H1 (cell line): ENCODE data around the gene DKK2. TPM values are rescaled to one million over a fixed set of nuclear protein-coding genes. Genes with fewer than 3 reads are reported as not detected.

Experiments
- CTCF ChIA-PET: fragments of 300-600 bp; sonication (Branson Sonifier 250); formaldehyde crosslinking; loops from one replicate; lab custom pipeline; 2021; ENCODE audit not compliant: partially characterized antibody; lab: Charles Lee
- POLR2A ChIA-PET: fragments of 300-600 bp; sonication (Branson Sonifier 250); formaldehyde crosslinking; loops from one replicate; lab custom pipeline; 2021; ENCODE audit warnings: inconsistent platforms; ENCODE audit not compliant: partially characterized antibody; lab: Charles Lee
- DNase-seq, 2 experiments: peaks; one replicate each; pipeline versions ENCODE4 v3.0.0 to v3.0.0-alpha.2; 2010 to 2022; ENCODE audit warnings: low spot score in 2 of 2, low read depth in 1 of 2, mixed read lengths in 1 of 2
- FAIRE-seq: peaks from 2 replicates; lab custom pipeline; 2011; peaks lifted over from hg19 to GRCh38; lab: Jason Lieb, UNC
- H2AFZ ChIP-seq: 2 replicates; pipeline ENCODE4 v1.8.1; 2012; ENCODE audit warnings: low read length, inconsistent platforms
- H2AK5ac ChIP-seq: 2 replicates; pipeline ENCODE4 v1.6.1; 2013; ENCODE audit warnings: low read depth, low read length
- H2BK120ac ChIP-seq: replicated peaks from 2 replicates; pipeline ENCODE3; 2013; ENCODE audit warnings: low read depth, low read length, inconsistent platforms
- H2BK12ac ChIP-seq: 2 replicates; pipeline ENCODE4 v1.6.1; 2013; ENCODE audit warnings: low read depth, low read length
- H2BK15ac ChIP-seq: 2 replicates; pipeline ENCODE4 v1.6.1; 2013; ENCODE audit warnings: low read length
- H2BK20ac ChIP-seq: 2 replicates; pipeline ENCODE4 v1.6.1; 2013; ENCODE audit warnings: low read length
- H2BK5ac ChIP-seq: 2 replicates; pipeline ENCODE4 v1.6.1; 2013; ENCODE audit warnings: low read depth, low read length
- H3K14ac ChIP-seq: 2 replicates; pipeline ENCODE4 v1.6.1; 2013; ENCODE audit warnings: inconsistent platforms; ENCODE audit not compliant: insufficient read length
- H3K18ac ChIP-seq: 2 replicates; pipeline ENCODE4 v1.6.1; 2013; ENCODE audit warnings: low read length; ENCODE audit errors: extremely low read depth
- H3K23ac ChIP-seq: 2 replicates; pipeline ENCODE4 v1.6.1; 2013; ENCODE audit warnings: inconsistent platforms; ENCODE audit not compliant: insufficient read length
- H3K23me2 ChIP-seq: 2 replicates; pipeline ENCODE4 v1.6.1; 2013; ENCODE audit warnings: low read depth, low read length
- H3K27ac ChIP-seq: 2 replicates; pipeline ENCODE4 v1.6.1; 2011; ENCODE audit warnings: low read depth, low read length, inconsistent platforms
- H3K27me3 ChIP-seq, 4 experiments: replicated peaks in 1 of 4; 1 replicate in 1 of 4; 2 replicates in 3 of 4; pipeline versions ENCODE4 v1.6.1 to v1.8.1; 2011 to 2013; ENCODE audit warnings: low read length in 3 of 4, mild to moderate bottlenecking in 3 of 4, inconsistent platforms in 2 of 4, mixed read lengths in 2 of 4, moderate library complexity in 1 of 4; ENCODE audit not compliant: control insufficient read depth in 3 of 4, insufficient read depth in 3 of 4; ENCODE audit errors: extremely low read depth in 1 of 4
- H3K36me3 ChIP-seq, 4 experiments: 2 replicates each; pipeline versions ENCODE4 v1.6.1 to v1.8.1; 2011 to 2013; ENCODE audit warnings: mild to moderate bottlenecking in 4 of 4, low read length in 3 of 4, moderate library complexity in 2 of 4, control low read depth in 1 of 4, inconsistent platforms in 1 of 4; ENCODE audit not compliant: insufficient read depth in 4 of 4, control insufficient read depth in 2 of 4
- H3K4ac ChIP-seq: replicated peaks from 2 replicates; pipeline ENCODE3; 2013; ENCODE audit warnings: low read length, low read depth, mixed read lengths, inconsistent platforms; ENCODE audit not compliant: insufficient read length
- H3K4me1 ChIP-seq, 4 experiments: replicated peaks in 1 of 4; 1 replicate in 1 of 4; 2 replicates in 3 of 4; pipeline versions ENCODE4 v1.6.1 to v1.8.1; 2011 to 2013; ENCODE audit warnings: low read length in 3 of 4, inconsistent platforms in 2 of 4, mixed read lengths in 1 of 4; ENCODE audit not compliant: insufficient read depth in 4 of 4, control insufficient read depth in 3 of 4
- H3K4me2 ChIP-seq, 2 experiments: 2 replicates each; pipeline versions ENCODE4 v1.6.1 to v1.8.1; 2011 to 2013; ENCODE audit warnings: low read depth in 2 of 2, low read length in 2 of 2, control low read depth in 1 of 2, inconsistent platforms in 1 of 2, mild to moderate bottlenecking in 1 of 2; ENCODE audit not compliant: insufficient read depth in 1 of 2
- H3K4me3 ChIP-seq, 4 experiments: fragments of 200-600, 300-600 bp in 1 of 4; sonication (generic), shearing (Covaris generic), sonication (Bioruptor Twin) in 1 of 4; 2 replicates each; pipeline versions ENCODE4 v1.5.1 to v1.8.1; 2011 to 2016; ENCODE audit warnings: low read length in 4 of 4, low read depth in 3 of 4, control low read depth in 2 of 4, inconsistent platforms in 2 of 4, mild to moderate bottlenecking in 2 of 4, mixed read lengths in 1 of 4, moderate library complexity in 1 of 4; ENCODE audit not compliant: insufficient read depth in 2 of 4; ENCODE audit errors: extremely low read depth in 1 of 4
- H3K56ac ChIP-seq: replicated peaks from 2 replicates; pipeline ENCODE3; 2013; ENCODE audit warnings: low read depth, mild to moderate bottlenecking, mixed read lengths, low read length, inconsistent platforms; ENCODE audit not compliant: insufficient read length
- H3K79me1 ChIP-seq: 2 replicates; pipeline ENCODE4 v1.6.1; 2013; ENCODE audit warnings: low read depth, low read length, control low read depth
- H3K79me2 ChIP-seq, 2 experiments: 2 replicates each; pipeline versions ENCODE4 v1.6.1 to v1.8.1; 2012 to 2013; ENCODE audit warnings: low read length in 2 of 2, mild to moderate bottlenecking in 2 of 2, inconsistent platforms in 1 of 2; ENCODE audit not compliant: insufficient read depth in 2 of 2, control insufficient read depth in 1 of 2
- H3K9ac ChIP-seq, 4 experiments: replicated peaks in 1 of 4; 1 replicate in 1 of 4; 2 replicates in 3 of 4; pipeline versions ENCODE4 v1.6.1 to v1.8.1; 2011 to 2013; ENCODE audit warnings: low read depth in 3 of 4, low read length in 3 of 4, control low read depth in 2 of 4, mild to moderate bottlenecking in 2 of 4, moderate library complexity in 2 of 4, inconsistent platforms in 1 of 4; ENCODE audit errors: extremely low read depth in 1 of 4
- H3K9me3 ChIP-seq, 2 experiments: 2 replicates each; pipeline versions ENCODE4 v1.6.1 to v1.8.1; 2012 to 2013; ENCODE audit warnings: mild to moderate bottlenecking in 2 of 2, moderate library complexity in 2 of 2, control low read depth in 1 of 2, inconsistent platforms in 1 of 2, low read depth in 1 of 2, low read length in 1 of 2, mixed read lengths in 1 of 2; ENCODE audit not compliant: insufficient read depth in 2 of 2
- H4K20me1 ChIP-seq, 2 experiments: replicated peaks in 1 of 2; 2 replicates each; pipeline versions ENCODE3 to v1.8.1; 2011 to 2013; ENCODE audit warnings: inconsistent platforms in 2 of 2, low read length in 2 of 2, mild to moderate bottlenecking in 1 of 2; ENCODE audit not compliant: insufficient read depth in 2 of 2, control insufficient read depth in 1 of 2
- H4K5ac ChIP-seq: 2 replicates; pipeline ENCODE4 v1.6.1; 2013; ENCODE audit warnings: low read length, low read depth, mixed read lengths, inconsistent platforms; ENCODE audit not compliant: insufficient read length
- H4K8ac ChIP-seq: 2 replicates; pipeline ENCODE4 v1.8.0; 2013; ENCODE audit warnings: mild to moderate bottlenecking, moderate library complexity, low read length, inconsistent platforms; ENCODE audit not compliant: insufficient read depth; ENCODE audit errors: extremely low read depth
- H4K91ac ChIP-seq: replicated peaks from 2 replicates; pipeline ENCODE3; 2013; ENCODE audit warnings: low read length, mixed read lengths, inconsistent platforms; ENCODE audit not compliant: insufficient read length
- BRCA1 ChIP-seq: IDR thresholded peaks from 2 replicates; pipeline ENCODE4 v1.6.1; 2012; ENCODE audit warnings: low read depth, low read length, improper control_type of control experiment
- CBX5 ChIP-seq: fragments of 300-800, 300-1000 bp; sonication (generic); IDR thresholded peaks from 2 replicates; pipeline ENCODE4 v1.7.1; 2016; ENCODE audit warnings: antibody characterized with exemption, low read length, low read depth
- EP300 ChIP-seq, 2 experiments: IDR thresholded peaks; 1 replicate in 1 of 2; 2 replicates in 1 of 2; pipeline ENCODE4 v1.6.1; 2011 to 2012; ENCODE audit warnings: low read depth in 2 of 2, low read length in 2 of 2, mild to moderate bottlenecking in 2 of 2, borderline replicate concordance in 1 of 2, inconsistent platforms in 1 of 2, moderate library complexity in 1 of 2
- EZH2 ChIP-seq: fragments of 200-600 bp; sonication (generic); IDR thresholded peaks from 2 replicates; pipeline ENCODE4 v1.7.1; 2012; ENCODE audit warnings: low read depth, mild to moderate bottlenecking, moderate library complexity, low read length, inconsistent platforms; ENCODE audit not compliant: severe bottlenecking
- GTF2F1 ChIP-seq: IDR thresholded peaks from 2 replicates; pipeline ENCODE4 v1.6.1; 2012; ENCODE audit warnings: low read depth, low read length, improper control_type of control experiment, borderline replicate concordance
- POLR2AphosphoS5 ChIP-seq: IDR thresholded peaks from 2 replicates; pipeline ENCODE4 v1.6.1; 2011; ENCODE audit warnings: low read depth, low read length
- RFX5 ChIP-seq: IDR thresholded peaks from 2 replicates; pipeline ENCODE4 v1.6.1; 2011; ENCODE audit warnings: low read depth, low read length, improper control_type of control experiment, borderline replicate concordance
- RXRA ChIP-seq: IDR thresholded peaks from 2 replicates; pipeline ENCODE4 v1.6.1; 2011; ENCODE audit warnings: low read depth, mild to moderate bottlenecking, low read length, moderate library complexity; ENCODE audit not compliant: insufficient read depth
- WGBS, 2 experiments: shearing (Covaris generic) in 1 of 2; methylation state at CpG; one replicate each; pipeline versions ENCODE4 v1.1.6 to v1.1.7; 2013 to 2015; ENCODE audit warnings: low lambda C conversion rate in 2 of 2, mixed read lengths in 2 of 2, inconsistent platforms in 1 of 2, low coverage in 1 of 2, missing lambda C conversion rate in 1 of 2; ENCODE audit not compliant: insufficient replicate concordance in 2 of 2, insufficient coverage in 1 of 2, insufficient read length in 1 of 2; ENCODE audit errors: extremely low coverage in 1 of 2, missing lambda C conversion rate in 1 of 2; 5-methylcytosine and 5-hydroxymethylcytosine counted together
- polyA plus RNA-seq, 7 experiments: library from polyadenylated mRNA; depleted of rRNA in 3 of 7; stranded (reverse) in 5 of 7; unstranded in 2 of 7; fragments of >200 nt in 5 of 7; fragments of 200-250 nt in 2 of 7; gene quantifications; 1 replicate in 5 of 7; 2 replicates in 1 of 7; 4 replicates in 1 of 7; pipeline versions ENCODE4 v1.2.1 to v1.2.3, GENCODE V29; 2011 to 2013; ENCODE audit warnings: missing spikeins in 2 of 7, mixed read lengths in 2 of 7
- total RNA-seq: library from RNA; stranded (reverse); fragmentation: NEBNext Ultra II Directional; extraction: Animal tissue kit (Norgen Biotek cat#: 25700); gene quantifications from 2 replicates; pipeline ENCODE4 v1.2.1, GENCODE V29; 2021

The DKK2 gene
- total and polyA plus RNA-seq, 2 of the 8 experiments (the other 6 are each of a cell fraction or from before 2014, with no cell fraction given) = 0.09 to 0.13 TPM

DNA sequence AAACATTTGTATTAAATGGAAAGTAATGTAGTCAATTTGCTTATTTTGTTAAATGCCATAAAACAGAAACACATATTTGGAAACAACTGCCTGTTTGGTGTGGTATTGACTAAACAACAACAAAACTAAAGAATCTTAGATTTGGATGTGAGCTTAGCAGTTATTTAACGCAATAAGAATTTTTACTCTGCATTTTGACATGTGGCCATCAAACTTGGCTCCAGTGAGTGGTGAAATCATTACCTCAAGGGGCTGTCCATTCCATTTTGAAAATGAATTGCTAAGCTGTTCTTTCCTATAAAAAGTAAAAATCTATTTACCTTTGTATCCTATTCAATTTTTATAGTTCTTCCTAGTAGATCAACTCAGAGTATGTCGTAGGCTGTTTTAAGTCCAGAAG lies 84.2 kb downstream of the DKK2 start:
- Histone ChIP-seq H2BK15ac (no peak overlapping the region), H3K79me1 (no peaks in the 10 kb centered on the region), H3K36me3 (no peaks in the 10 kb centered on the region), H3K79me2 (no peaks in the 10 kb centered on the region), H3K23ac (no peak overlapping the region), H2AK5ac (no peak overlapping the region), H3K27ac (no peak overlapping the region), H2BK20ac (no peak overlapping the region), H3K56ac (no peak overlapping the region), H3K9ac (no peak overlapping the region), H3K14ac (no peak overlapping the region), H3K4ac (no peak overlapping the region), H2BK12ac (no peak overlapping the region), H4K8ac (no peak overlapping the region), H3K4me3 (no peak overlapping the region), H2BK5ac (no peak overlapping the region), H4K5ac (no peak overlapping the region), H4K91ac (no peak overlapping the region), H2BK120ac (no peak overlapping the region), H4K20me1 (no peaks in the 10 kb centered on the region), H2AFZ (no peak overlapping the region), H3K4me1 (no peaks in the 10 kb centered on the region), H3K4me2 (no peak overlapping the region), H3K23me2 (no peaks in the 10 kb centered on the region), H3K18ac (no peak overlapping the region), H3K9me3 (no peaks in the 10 kb centered on the region), H3K27me3 (no peaks in the 10 kb centered on the region)
- no peak for FAIRE-seq
- CTCF ChIA-PET = no interaction called here
- WGBS, 2 experiments = 91% methylated on average over 2 of the region's 2 CpGs; no CpG with 5 or more reads in 1 of the 2 experiments
- DNase-seq = no peak
- POLR2A ChIA-PET = no interaction called here
- TF ChIP-seq EZH2 (no peak), RFX5 (no peak), CBX5 (no peak), POLR2AphosphoS5 (no peak), RXRA (no peak), BRCA1 (no peak), GTF2F1 (no peak), EP300 (IDR thresholded peaks at IDR 0.05; ENCODE audit: borderline replicate concordance in 1 of 2, low read depth in 2 of 2, low read length in 2 of 2) (no peak)
